Mucosa of gallbladder (tissue), 1 donor: ENCODE measurements around the gene DYNLRB1. TPM values are rescaled to one million over a fixed set of nuclear protein-coding genes. Genes with fewer than 3 reads are reported as not detected.
A peak's percentile ranks its signal among the peaks of the same experiment; 100 is the strongest.
"Not testable (repeated sequence)": the region's sequence is repeated elsewhere in the genome, so short reads cannot be mapped to it uniquely, and the experiment has no call there.

Source experiments
- DNase-seq: peaks from one replicate; pipeline ENCODE4 v3.0.0-alpha.2; 2020; ENCODE audit warnings: low spot score
- total RNA-seq: library from RNA; stranded (reverse); gene quantifications from one replicate; pipeline ENCODE4 v1.2.1, GENCODE V29; 2021
- donor health status: DM: no; HTN: no; CAD: no.

DYNLRB1 gene
- total RNA-seq = 143 TPM

- DNase-seq = peak; percentile 98
These were observed at the start of gene DYNLRB1 for GRCh38 chr20:34516247-34517113. Gene DYNLRB1, plus strand, starts transcription at chr20:34516422. Its CDS starts 37 bp downstream, at chr20:34516459.

GRCh38 chr20:34468951-34469350 lies 47.3 kb upstream of the DYNLRB1 start:
- no peak for DNase-seq

GRCh38 chr20:34472246-34472925 lies 43.8 kb upstream of the DYNLRB1 start:
- no peak for DNase-seq

- DNase-seq = no peak
These were observed 42.8 kb upstream of the DYNLRB1 start for GRCh38 chr20:34473262-34473883.

GRCh38 chr20:34475979-34476736 lies 40.1 kb upstream of the DYNLRB1 start:
- DNase-seq = peak; percentile 31

- no peak for DNase-seq
These were observed 36.6 kb upstream of the DYNLRB1 start for GRCh38 chr20:34479627-34480026.

- not testable (repeated sequence) for DNase-seq
These were observed 34.1 kb upstream of the DYNLRB1 start for GRCh38 chr20:34482154-34482553.

- DNase-seq = not testable (repeated sequence)
These were observed 32.5 kb upstream of the DYNLRB1 start for GRCh38 chr20:34483585-34484220.

GRCh38 chr20:34485068-34485634 lies 31.1 kb upstream of the DYNLRB1 start:
- DNase-seq = no peak

- DNase-seq = no peak
These were observed 24.8 kb upstream of the DYNLRB1 start for GRCh38 chr20:34491226-34491931.

GRCh38 chr20:34491932-34492509 lies 24.2 kb upstream of the DYNLRB1 start:
- no peak for DNase-seq

GRCh38 chr20:34493646-34494045 lies 22.6 kb upstream of the DYNLRB1 start:
- no peak for DNase-seq

- DNase-seq = no peak
These were observed 20.9 kb upstream of the DYNLRB1 start for GRCh38 chr20:34495307-34495706.

GRCh38 chr20:34495916-34496315 lies 20.3 kb upstream of the DYNLRB1 start:
- no peak for DNase-seq

GRCh38 chr20:34497596-34497995 lies 18.6 kb upstream of the DYNLRB1 start:
- DNase-seq = not testable (repeated sequence)

- no peak for DNase-seq
These were observed 15.4 kb upstream of the DYNLRB1 start for GRCh38 chr20:34500823-34501222.

- DNase-seq = no peak
These were observed 9.7 kb upstream of the DYNLRB1 start for GRCh38 chr20:34506480-34506879.

GRCh38 chr20:34507702-34508413 lies 8.4 kb upstream of the DYNLRB1 start:
- DNase-seq = no peak

GRCh38 chr20:34510575-34510974 lies 5.6 kb upstream of the DYNLRB1 start:
- no peak for DNase-seq
